SK-N-SH (cell line): ENCODE data around the gene FGF4. TPM values are rescaled to one million over a fixed set of nuclear protein-coding genes. Genes with fewer than 3 reads are reported as not detected.

Source experiments
- CTCF ChIA-PET: fragments of 300-600, 350-600 bp; formaldehyde crosslinking; extraction: SDS; loops from one replicate; lab custom pipeline; 2021; lab: Yijun Ruan, JAX
- POLR2A ChIA-PET: fragments of 350-600 bp; sonication (Branson Sonifier 250); formaldehyde crosslinking; extraction: SDS; loops from one replicate; lab custom pipeline; 2020; ENCODE audit warnings: antibody characterized with exemption, inconsistent platforms; lab: Yijun Ruan, JAX
- DNase-seq: peaks from one replicate; pipeline ENCODE4 v3.0.0; 2012
- H2AFZ ChIP-seq: fragments of 200-600 bp; sonication (generic); 2 replicates; pipeline ENCODE4 v1.8.1; 2016; ENCODE audit warnings: antibody characterized with exemption, mild to moderate bottlenecking, low read depth
- H3F3A ChIP-seq: fragments of 200-600 bp; sonication (generic); replicated peaks from 2 replicates; pipeline ENCODE3; 2016; ENCODE audit warnings: antibody characterized with exemption, mild to moderate bottlenecking; ENCODE audit not compliant: insufficient read depth
- H3K27ac ChIP-seq, 2 experiments: fragments of 200-500 bp in 1 of 2; fragments of 200-600 bp in 1 of 2; sonication (Bioruptor generic) in 1 of 2; sonication (generic), shearing (Covaris generic) in 1 of 2; 2 replicates each; pipeline versions ENCODE4 v1.5.1 to v1.6.1; 2014 to 2016; ENCODE audit warnings: low read depth in 2 of 2, inconsistent platforms in 1 of 2, low read length in 1 of 2, mild to moderate bottlenecking in 1 of 2, mixed read lengths in 1 of 2
- H3K27me3 ChIP-seq: fragments of 200-600 bp; sonication (generic), shearing (Covaris generic); 2 replicates; pipeline ENCODE4 v1.6.1; 2016; ENCODE audit warnings: mixed run types; ENCODE audit not compliant: insufficient read depth
- H3K36me3 ChIP-seq, 2 experiments: fragments of 200-500 bp in 1 of 2; fragments of 200-600 bp in 1 of 2; sonication (Bioruptor generic) in 1 of 2; sonication (generic) in 1 of 2; replicated peaks in 1 of 2; 2 replicates each; pipeline versions ENCODE3 to v1.5.1; 2014 to 2016; ENCODE audit warnings: low read length in 1 of 2, mild to moderate bottlenecking in 1 of 2; ENCODE audit not compliant: insufficient read depth in 2 of 2, control insufficient read depth in 1 of 2
- H3K4me1 ChIP-seq, 2 experiments: fragments of 200-500 bp in 1 of 2; fragments of 200-600 bp in 1 of 2; sonication (Bioruptor generic) in 1 of 2; sonication (generic), shearing (Covaris generic) in 1 of 2; 2 replicates each; pipeline versions ENCODE4 v1.5.1 to v1.6.1; 2014 to 2016; ENCODE audit warnings: low read depth in 1 of 2, low read length in 1 of 2, mixed run types in 1 of 2; ENCODE audit not compliant: insufficient read depth in 2 of 2, control insufficient read depth in 1 of 2
- H3K4me2 ChIP-seq: fragments of 200-600 bp; sonication (generic), shearing (Covaris generic); 2 replicates; pipeline ENCODE4 v1.6.1; 2017; ENCODE audit warnings: mixed run types
- H3K4me3 ChIP-seq, 2 experiments: fragments of 200-500 bp in 1 of 2; fragments of 200-600 bp in 1 of 2; sonication (Bioruptor generic) in 1 of 2; sonication (generic), shearing (Covaris generic) in 1 of 2; 2 replicates each; pipeline versions ENCODE4 v1.5.1 to v1.8.1; 2014 to 2016; ENCODE audit warnings: low read depth in 2 of 2, inconsistent platforms in 1 of 2, low read length in 1 of 2, mild to moderate bottlenecking in 1 of 2, mixed read lengths in 1 of 2, moderate library complexity in 1 of 2
- H3K79me2 ChIP-seq: fragments of 200-600 bp; sonication (generic); 2 replicates; pipeline ENCODE4 v1.8.1; 2017; ENCODE audit warnings: mild to moderate bottlenecking; ENCODE audit not compliant: insufficient read depth
- H3K9ac ChIP-seq: fragments of 200-600 bp; sonication (generic); 2 replicates; pipeline ENCODE4 v1.6.1; 2017; ENCODE audit warnings: mixed run types
- H3K9me2 ChIP-seq: fragments of 200-600 bp; sonication (generic); 2 replicates; pipeline ENCODE4 v1.6.1; 2017; ENCODE audit warnings: mixed run types
- H3K9me3 ChIP-seq: fragments of 200-600 bp; sonication (generic); 2 replicates; pipeline ENCODE4 v1.6.1; 2017; ENCODE audit warnings: mixed run types, mild to moderate bottlenecking, moderate library complexity
- H4K20me1 ChIP-seq: fragments of 200-600 bp; sonication (generic); 2 replicates; pipeline ENCODE4 v1.6.1; 2017; ENCODE audit warnings: mild to moderate bottlenecking, mixed run types; ENCODE audit not compliant: insufficient read depth
- EZH2phosphoT487 ChIP-seq: fragments of 200-600 bp; sonication (generic); IDR thresholded peaks from 2 replicates; pipeline ENCODE4 v1.6.1; 2017; ENCODE audit warnings: low read depth, mixed run types, mild to moderate bottlenecking, antibody characterized with exemption, moderate library complexity, borderline replicate concordance
- FOSL2 ChIP-seq: IDR thresholded peaks from 2 replicates; pipeline ENCODE4 v1.4.0; 2012; ENCODE audit warnings: low read depth, mild to moderate bottlenecking, moderate library complexity, borderline replicate concordance
- FOXM1 ChIP-seq: IDR thresholded peaks from 2 replicates; pipeline ENCODE4 v1.4.0; 2012; ENCODE audit warnings: low read depth, mild to moderate bottlenecking
- GATA2 ChIP-seq: sonication (generic); formaldehyde crosslinking; IDR thresholded peaks from 2 replicates; pipeline ENCODE4 v1.5.0; 2020; ENCODE audit warnings: mild to moderate bottlenecking, missing genetic modification reagents
- MAX ChIP-seq: IDR thresholded peaks from 2 replicates; pipeline ENCODE4 v1.4.0; 2012; ENCODE audit warnings: low read depth
- MEF2A ChIP-seq: IDR thresholded peaks from 2 replicates; pipeline ENCODE4 v1.4.0; 2012; ENCODE audit warnings: low read depth, borderline replicate concordance
- NFIC ChIP-seq: IDR thresholded peaks from 2 replicates; pipeline ENCODE4 v1.4.0; 2012; ENCODE audit warnings: borderline replicate concordance
- POLR2AphosphoS5 ChIP-seq: IDR thresholded peaks from 2 replicates; pipeline ENCODE4 v1.6.1; 2012; ENCODE audit warnings: low read depth, low read length
- RAD21 ChIP-seq: IDR thresholded peaks from 2 replicates; pipeline ENCODE4 v1.6.1; 2012; ENCODE audit warnings: mild to moderate bottlenecking, low read length
- RCOR1 ChIP-seq: fragments of 150-350 bp; IDR thresholded peaks from 2 replicates; pipeline ENCODE4 v1.6.1; 2017; ENCODE audit warnings: antibody characterized with exemption, low read length
- RFX5 ChIP-seq: IDR thresholded peaks from 2 replicates; pipeline ENCODE4 v1.6.1; 2012; ENCODE audit warnings: mild to moderate bottlenecking, improper control_type of control experiment, low read length
- SIN3A ChIP-seq: IDR thresholded peaks from 2 replicates; pipeline ENCODE4 v1.6.1; 2012; ENCODE audit warnings: low read depth, mild to moderate bottlenecking, low read length, moderate library complexity, borderline replicate concordance
- YY1 ChIP-seq: IDR thresholded peaks from 2 replicates; pipeline ENCODE4 v1.4.0; 2012; ENCODE audit warnings: low read depth, mild to moderate bottlenecking
- ZBTB33 ChIP-seq: IDR thresholded peaks from 2 replicates; pipeline ENCODE4 v1.4.0; 2012; ENCODE audit warnings: low read depth, borderline replicate concordance
- WGBS: methylation state at CpG from one replicate; pipeline ENCODE4 v1.1.6; 2017; ENCODE audit warnings: low lambda C conversion rate; 5-methylcytosine and 5-hydroxymethylcytosine counted together
- polyA plus RNA-seq, 3 experiments: library from polyadenylated mRNA; depleted of rRNA; stranded (reverse); fragments of >200 nt; gene quantifications; 2 replicates each; pipeline ENCODE4 v1.2.3, GENCODE V29; 2012
- TF ChIP-seq, protein P1 (sequence below): fragments of 150-350 bp; IDR thresholded peaks from 2 replicates; pipeline ENCODE4 v1.6.1; 2017; ENCODE audit warnings: antibody characterized with exemption, low read length, low read depth, borderline replicate concordance
- TF ChIP-seq, protein P2 (sequence below): fragments of 200-600 bp; sonication (generic); IDR thresholded peaks from 2 replicates; pipeline ENCODE4 v1.6.1; 2017; ENCODE audit warnings: antibody characterized with exemption, mild to moderate bottlenecking, moderate library complexity
- TF ChIP-seq, protein P3 (sequence below): IDR thresholded peaks from 2 replicates; pipeline ENCODE4 v1.4.0; 2012; ENCODE audit warnings: low read depth, borderline replicate concordance

Gene FGF4
- polyA plus RNA-seq, 1 of the 3 experiments (the other 2 are of a cell fraction): not detected

GRCh38 chr11:69750108-69750850 lies 24.9 kb downstream of the FGF4 start:
- H2AFZ ChIP-seq: no peak overlapping the region
- CTCF ChIA-PET: interaction anchor here (0.6 kb wide), 1 partner anchor 8 kb away, joined by 3 read pairs; no protein-coding TSS in a partner anchor
- no peak overlapping the region for H3K27ac ChIP-seq
- no peaks in the 10 kb centered on the region for H3K27me3 ChIP-seq
- H3K4me2 ChIP-seq: no peak overlapping the region
- no peak overlapping the region for H3K4me3 ChIP-seq
- H3K9ac ChIP-seq: no peak overlapping the region
- H4K20me1 ChIP-seq: no peaks in the 10 kb centered on the region
- no peak for TF ChIP-seq RAD21
- TF ChIP-seq SIN3A: no peak
- TF ChIP-seq ZBTB33: no peak
- TF ChIP-seq POLR2AphosphoS5: no peak
- TF ChIP-seq, protein P1, sequence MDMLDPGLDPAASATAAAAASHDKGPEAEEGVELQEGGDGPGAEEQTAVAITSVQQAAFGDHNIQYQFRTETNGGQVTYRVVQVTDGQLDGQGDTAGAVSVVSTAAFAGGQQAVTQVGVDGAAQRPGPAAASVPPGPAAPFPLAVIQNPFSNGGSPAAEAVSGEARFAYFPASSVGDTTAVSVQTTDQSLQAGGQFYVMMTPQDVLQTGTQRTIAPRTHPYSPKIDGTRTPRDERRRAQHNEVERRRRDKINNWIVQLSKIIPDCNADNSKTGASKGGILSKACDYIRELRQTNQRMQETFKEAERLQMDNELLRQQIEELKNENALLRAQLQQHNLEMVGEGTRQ: no peak
- no peak for TF ChIP-seq RCOR1
- TF ChIP-seq FOSL2: no peak
- TF ChIP-seq GATA2 (CRISPR knock-in tag): no peak
- no peak for TF ChIP-seq EZH2phosphoT487
- TF ChIP-seq NFIC: no peak
- no peak for TF ChIP-seq FOXM1
- TF ChIP-seq, all 33 proteins: peak for 0
- H3F3A ChIP-seq: no peaks in the 10 kb centered on the region
- no peaks in the 10 kb centered on the region for H3K36me3 ChIP-seq
- no peaks in the 10 kb centered on the region for H3K9me2 ChIP-seq
- H3K4me1 ChIP-seq: peaks cover 0 to 4% of the 10 kb centered on the region in 2 experiments; a peak in 1 of 4 replicates
- no peak for DNase-seq
- H3K9me3 ChIP-seq: no peaks in the 10 kb centered on the region
- no peaks in the 10 kb centered on the region for H3K79me2 ChIP-seq
- POLR2A ChIA-PET: no interaction called here
- WGBS: 42% methylated on average over 9 of the region's 11 CpGs

DNA sequence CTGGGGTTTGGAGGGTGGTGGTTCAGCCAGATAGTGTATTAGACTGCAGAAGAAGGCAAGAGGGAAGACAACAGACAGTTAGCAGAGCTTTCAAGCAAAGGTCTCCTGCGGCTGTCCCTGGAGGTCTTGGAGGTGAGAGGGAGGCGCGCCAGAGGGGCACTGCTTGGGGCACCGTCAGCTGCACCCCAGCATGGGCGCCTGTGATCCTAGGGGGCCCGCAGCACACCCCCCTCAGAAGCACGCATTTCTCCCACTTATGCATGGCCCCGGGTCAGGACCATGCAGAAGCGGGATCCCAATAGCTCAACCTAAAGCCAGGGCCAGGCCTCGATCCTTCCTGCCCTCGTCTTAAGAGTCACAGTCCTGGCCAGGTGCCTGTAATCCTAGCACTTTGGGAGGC lies 26.5 kb downstream of the FGF4 start:
- H2AFZ ChIP-seq: no peak overlapping the region
- no peaks in the 10 kb centered on the region for H3K36me3 ChIP-seq
- H4K20me1 ChIP-seq: no peaks in the 10 kb centered on the region
- ChIA-PET CTCF (interaction anchor here (1.2 kb wide), 1 partner anchor 140 kb away, joined by 3 read pairs; no protein-coding TSS in a partner anchor), POLR2A (no interaction called here)
- no peak overlapping the region for H3K4me3 ChIP-seq
- no peak overlapping the region for H3K27ac ChIP-seq
- H3F3A ChIP-seq: no peaks in the 10 kb centered on the region
- no peaks in the 10 kb centered on the region for H3K79me2 ChIP-seq
- peaks cover 0 to 4% of the 10 kb centered on the region in 2 experiments; a peak in 1 of 4 replicates for H3K4me1 ChIP-seq
- no peak overlapping the region for H3K4me2 ChIP-seq
- H3K27me3 ChIP-seq: no peaks in the 10 kb centered on the region
- H3K9ac ChIP-seq: no peak overlapping the region
- DNase-seq: no peak
- WGBS: 68% methylated on average over 11 of the region's 11 CpGs
- no peaks in the 10 kb centered on the region for H3K9me2 ChIP-seq
- no peaks in the 10 kb centered on the region for H3K9me3 ChIP-seq
- TF ChIP-seq POLR2AphosphoS5 (no peak), MEF2A (no peak), RFX5 (no peak), ZBTB33 (no peak), YY1 (no peak), MAX (no peak)
- TF ChIP-seq, protein P1: no peak
- TF ChIP-seq, protein P2, sequence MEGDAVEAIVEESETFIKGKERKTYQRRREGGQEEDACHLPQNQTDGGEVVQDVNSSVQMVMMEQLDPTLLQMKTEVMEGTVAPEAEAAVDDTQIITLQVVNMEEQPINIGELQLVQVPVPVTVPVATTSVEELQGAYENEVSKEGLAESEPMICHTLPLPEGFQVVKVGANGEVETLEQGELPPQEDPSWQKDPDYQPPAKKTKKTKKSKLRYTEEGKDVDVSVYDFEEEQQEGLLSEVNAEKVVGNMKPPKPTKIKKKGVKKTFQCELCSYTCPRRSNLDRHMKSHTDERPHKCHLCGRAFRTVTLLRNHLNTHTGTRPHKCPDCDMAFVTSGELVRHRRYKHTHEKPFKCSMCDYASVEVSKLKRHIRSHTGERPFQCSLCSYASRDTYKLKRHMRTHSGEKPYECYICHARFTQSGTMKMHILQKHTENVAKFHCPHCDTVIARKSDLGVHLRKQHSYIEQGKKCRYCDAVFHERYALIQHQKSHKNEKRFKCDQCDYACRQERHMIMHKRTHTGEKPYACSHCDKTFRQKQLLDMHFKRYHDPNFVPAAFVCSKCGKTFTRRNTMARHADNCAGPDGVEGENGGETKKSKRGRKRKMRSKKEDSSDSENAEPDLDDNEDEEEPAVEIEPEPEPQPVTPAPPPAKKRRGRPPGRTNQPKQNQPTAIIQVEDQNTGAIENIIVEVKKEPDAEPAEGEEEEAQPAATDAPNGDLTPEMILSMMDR: no peak
- TF ChIP-seq, protein P3, sequence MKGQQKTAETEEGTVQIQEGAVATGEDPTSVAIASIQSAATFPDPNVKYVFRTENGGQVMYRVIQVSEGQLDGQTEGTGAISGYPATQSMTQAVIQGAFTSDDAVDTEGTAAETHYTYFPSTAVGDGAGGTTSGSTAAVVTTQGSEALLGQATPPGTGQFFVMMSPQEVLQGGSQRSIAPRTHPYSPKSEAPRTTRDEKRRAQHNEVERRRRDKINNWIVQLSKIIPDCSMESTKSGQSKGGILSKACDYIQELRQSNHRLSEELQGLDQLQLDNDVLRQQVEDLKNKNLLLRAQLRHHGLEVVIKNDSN: no peak
